GM18867 (cell line): ENCODE data around the gene NUMBL.
A peak's percentile ranks its signal among the peaks of the same experiment; 100 is the strongest.
"Not testable (repeated sequence)": the region's sequence is repeated elsewhere in the genome, so short reads cannot be mapped to it uniquely, and the experiment has no call there.

Experiments
- ATAC-seq: cut with Tn5 transposase; IDR thresholded peaks from one replicate; pipeline ENCODE4 v1.9.1; 2021; ENCODE audit warnings: mild to moderate bottlenecking, moderate library complexity; ENCODE audit not compliant: unreplicated experiment

Gene NUMBL

DNA sequence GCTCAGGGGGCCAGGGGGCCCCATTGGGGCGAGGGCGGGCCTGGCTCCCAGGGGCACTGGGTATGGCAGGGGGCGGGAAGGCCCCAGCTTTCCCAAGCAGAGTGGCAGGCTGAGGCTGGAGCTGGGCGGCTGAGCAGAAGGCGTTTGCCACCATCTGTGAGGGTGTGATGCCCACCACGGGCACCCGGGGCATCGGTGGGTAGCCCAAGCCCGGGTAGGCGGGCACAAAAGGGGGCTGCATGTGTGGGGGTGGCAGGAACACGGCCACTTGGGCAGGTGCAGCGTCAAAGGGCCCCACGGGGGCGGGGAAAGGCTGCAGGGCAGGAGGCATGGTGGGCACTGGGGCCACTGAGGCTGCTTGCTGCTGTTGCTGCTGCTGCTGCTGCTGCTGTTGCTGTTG lies 22.8 kb downstream of the NUMBL start:
- ATAC-seq, result no peak

DNA sequence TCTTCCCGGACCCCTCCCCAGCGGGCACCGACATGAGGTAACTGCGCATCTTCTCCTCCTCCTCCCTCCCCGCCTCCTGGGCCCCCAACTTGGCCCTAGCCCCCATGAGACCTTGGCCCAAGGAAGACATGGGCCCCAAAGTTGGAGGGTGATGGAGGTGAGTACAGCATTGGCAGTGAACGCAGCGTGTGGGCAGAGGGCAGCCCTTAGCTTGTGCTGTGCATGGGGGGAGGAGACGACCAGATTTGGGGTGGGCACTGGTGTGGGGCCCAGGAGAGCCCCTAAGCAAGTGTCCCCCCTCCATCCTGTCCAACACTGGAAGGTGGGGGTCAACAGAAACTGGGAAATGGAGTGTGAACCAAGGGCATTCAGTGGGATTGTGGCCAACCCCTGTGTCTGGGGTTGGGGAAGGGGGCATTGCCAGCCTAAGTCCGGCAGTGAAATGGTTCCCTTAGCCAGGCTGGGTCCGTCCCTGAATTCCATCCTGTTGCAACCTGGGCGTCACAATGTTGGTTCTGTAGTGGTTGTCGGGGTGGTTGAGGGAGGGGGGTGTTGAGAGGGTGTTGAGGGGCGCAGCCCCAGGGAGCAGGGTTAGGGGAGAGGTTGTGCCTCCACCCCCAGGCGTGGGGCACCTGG lies 23.5 kb downstream of the NUMBL start:
- no peak for ATAC-seq

DNA sequence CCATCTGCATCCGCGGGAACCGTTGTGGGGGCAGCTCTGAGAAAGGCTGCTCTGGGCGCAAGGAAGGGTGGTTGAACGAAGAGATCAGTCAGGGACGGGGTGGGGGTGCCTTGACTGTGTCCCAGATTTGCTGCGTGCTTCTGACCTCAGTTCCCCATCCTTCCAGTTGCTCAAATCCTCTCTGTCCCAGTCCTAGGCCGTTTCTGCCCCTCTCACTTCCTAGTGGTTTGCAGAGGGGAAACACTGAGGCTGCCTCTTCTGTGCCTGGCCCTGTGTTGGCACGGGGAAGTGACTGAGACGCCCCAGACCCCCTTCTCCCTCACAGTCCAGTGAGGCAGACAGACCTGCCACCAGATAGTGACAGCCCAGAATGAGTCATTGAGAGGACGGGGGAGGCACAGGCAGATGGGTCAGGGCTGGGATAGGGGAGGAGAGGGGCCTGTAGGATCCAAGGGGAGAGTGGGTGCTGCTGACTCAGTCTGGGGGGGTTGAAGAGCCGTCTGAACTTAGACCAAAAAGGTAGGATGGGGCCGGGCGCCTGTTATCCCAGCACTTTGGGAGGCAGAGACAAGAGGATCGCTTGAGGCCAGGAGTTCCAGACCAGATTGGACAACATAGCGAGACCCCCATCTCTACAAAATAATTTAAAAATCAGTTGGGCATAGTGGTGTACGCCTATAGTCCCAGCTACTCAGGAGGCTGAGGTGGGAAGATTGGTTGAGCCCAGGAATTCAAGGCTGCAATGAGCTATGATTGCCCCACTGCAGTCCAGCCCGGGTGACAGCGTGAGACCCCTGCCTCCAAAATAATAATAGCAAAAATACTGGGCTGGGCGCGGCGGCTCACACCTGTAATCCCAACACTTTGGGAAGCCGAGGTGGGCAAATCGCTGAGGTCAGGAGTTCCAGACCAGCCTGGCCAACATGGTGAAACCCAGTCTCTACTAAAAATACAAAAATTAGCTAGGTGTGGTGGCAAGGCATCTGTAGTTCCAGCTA lies 26.5 kb downstream of the NUMBL start:
- no peak for ATAC-seq

DNA sequence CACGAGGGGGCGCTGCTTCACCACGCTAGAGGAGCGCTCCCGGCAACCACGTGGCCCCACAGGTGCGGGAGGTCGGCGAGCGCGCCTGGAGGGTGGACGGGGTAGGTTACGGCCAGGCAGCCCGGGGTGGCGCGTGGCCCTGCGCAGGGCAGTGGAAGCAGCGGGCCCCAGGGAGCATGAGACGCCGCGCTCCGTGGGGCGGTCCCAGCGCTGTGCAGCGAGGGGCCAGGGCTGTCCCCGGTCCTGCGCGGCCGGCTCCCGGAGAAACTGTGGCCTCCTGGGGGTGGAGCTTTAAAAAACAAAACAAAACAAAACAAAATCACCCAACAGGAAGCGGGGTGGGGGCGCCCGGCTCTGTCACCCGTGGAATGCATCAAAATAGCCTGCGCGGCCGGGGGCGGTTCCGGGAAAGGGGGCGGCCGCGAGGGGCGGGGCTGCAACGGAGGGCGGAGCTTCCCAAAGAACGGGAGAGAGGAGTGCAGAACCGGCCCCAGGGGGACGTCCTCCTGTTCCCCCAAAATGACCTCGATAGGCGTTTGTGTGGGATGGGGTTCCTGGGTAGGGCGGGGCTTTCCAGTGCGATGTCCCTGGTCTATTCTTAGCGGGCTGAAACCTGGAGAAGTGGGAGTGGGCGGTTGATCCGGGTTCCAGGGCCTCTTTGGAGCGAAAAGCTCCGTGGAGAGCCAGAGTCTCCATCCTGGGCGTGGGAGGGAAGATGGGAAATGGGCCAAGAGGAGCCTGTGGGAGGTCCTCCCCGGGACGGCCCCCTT lies 27.3 kb downstream of the NUMBL start:
- ATAC-seq, result peak; percentile 80

DNA sequence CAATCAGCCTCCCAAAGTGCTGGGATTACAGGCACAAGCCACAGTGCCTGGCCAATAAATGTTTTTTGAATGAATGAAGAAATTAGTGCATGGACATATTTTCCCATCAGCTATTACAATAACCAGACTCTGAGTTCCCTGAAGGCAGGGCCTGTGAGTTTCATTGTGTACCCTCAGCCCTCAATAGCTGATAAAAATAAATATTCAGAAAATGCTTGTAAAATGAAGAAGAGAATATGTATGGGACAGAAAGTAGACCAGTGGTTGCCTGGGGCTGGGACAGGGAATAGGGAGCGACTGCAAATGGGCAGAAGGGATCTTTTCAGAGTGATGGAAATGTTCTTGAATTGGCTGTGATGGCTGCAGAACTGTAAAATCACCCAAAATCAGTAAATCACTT lies 28.8 kb downstream of the NUMBL start:
- ATAC-seq, result no peak

DNA sequence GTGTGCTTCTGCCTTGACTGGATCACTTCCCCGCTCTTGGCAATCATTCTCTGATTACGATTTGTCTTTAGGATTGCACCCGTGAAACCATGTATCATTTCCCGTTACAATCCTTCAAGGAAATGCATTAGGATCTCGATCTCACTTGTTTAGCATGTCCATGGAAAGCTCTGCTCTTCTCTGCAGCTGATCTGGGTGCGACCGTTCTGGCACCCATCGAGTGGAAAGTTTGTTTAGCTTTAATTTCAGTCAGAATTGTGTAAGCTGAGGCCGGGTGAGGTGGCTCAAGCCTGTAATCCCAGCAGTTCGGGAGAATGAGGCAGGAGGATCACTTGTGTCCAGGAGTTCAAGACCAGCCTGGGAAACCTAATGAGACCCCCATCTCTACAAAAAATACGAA lies 30.9 kb downstream of the NUMBL start:
- no peak for ATAC-seq

DNA sequence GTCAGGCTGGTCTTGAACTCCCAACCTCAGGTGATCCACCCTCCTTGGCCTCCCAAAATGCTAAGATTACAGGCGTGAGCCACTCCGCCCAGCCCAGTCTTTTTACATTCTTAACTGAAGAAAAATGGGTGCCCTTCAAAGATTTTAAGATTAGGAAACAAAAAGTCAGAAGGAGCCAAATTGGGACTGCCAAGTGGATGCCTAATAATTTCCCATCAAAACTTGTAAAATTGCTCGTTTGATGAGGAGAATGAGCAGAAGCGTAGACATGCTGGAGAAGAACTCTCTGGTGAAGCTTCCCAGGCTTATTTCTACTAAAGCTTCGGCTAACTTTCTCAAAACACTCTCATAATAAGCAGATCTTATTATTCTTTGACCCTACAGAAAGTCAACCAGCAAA lies 31.3 kb downstream of the NUMBL start:
- ATAC-seq, result no peak

DNA sequence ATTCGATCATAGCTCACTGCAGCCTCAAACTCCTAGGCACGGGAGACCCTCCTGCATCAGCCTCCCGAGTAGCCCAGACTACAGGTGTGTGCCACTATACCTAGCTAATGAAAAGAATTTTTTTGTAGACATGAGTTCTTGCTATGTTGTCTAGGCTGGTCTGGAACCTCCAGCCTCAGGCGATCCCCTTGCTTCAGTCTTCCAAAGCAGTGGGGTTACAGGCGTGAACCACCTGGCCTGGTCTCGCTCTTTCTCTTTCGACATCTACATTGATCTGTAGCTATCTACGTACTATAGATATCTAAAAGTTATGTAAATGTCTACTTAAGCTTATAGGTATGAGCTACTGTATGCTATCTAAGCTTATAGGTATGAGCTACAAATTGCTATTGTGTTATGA lies 32.4 kb downstream of the NUMBL start:
- no peak for ATAC-seq

DNA sequence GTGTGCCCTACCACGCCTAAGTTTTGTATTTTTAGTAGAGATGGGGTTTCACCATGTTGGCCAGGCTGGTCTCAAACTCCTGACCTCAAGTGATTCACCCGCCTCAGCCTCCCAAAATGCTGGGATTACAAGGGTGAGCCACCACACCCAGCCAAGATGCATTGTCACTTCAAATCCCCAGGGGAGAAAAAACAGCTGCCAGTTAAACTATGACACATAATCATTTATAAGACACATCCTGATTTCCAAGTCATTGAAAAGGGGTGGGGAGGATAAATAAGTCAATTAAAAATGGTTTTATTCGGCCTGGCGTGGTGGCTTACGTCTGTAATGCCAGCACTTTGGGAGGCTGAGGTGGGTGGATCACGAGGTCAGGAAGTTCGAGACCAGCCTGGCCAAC lies 34.8 kb downstream of the NUMBL start:
- not testable (repeated sequence) for ATAC-seq

DNA sequence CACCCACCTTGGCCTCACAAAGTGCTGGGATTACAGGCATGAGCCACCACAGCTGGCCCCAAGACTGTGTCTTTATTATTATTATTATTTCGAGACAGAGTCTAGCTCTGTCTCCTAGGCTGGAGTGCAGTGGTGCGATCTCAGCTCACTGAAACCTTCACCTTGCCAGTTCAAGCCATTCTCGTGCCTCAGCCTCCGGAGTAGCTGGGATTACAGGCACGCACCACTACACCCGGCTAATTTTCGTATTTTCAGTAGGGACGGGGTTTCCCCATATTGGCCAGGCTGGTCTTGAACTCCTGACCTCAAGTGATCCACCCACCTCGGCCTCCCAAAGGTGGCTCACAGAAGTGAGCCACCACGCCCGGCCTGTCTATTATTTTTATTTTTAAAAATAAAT lies 38.1 kb downstream of the NUMBL start:
- not testable (repeated sequence) for ATAC-seq

DNA sequence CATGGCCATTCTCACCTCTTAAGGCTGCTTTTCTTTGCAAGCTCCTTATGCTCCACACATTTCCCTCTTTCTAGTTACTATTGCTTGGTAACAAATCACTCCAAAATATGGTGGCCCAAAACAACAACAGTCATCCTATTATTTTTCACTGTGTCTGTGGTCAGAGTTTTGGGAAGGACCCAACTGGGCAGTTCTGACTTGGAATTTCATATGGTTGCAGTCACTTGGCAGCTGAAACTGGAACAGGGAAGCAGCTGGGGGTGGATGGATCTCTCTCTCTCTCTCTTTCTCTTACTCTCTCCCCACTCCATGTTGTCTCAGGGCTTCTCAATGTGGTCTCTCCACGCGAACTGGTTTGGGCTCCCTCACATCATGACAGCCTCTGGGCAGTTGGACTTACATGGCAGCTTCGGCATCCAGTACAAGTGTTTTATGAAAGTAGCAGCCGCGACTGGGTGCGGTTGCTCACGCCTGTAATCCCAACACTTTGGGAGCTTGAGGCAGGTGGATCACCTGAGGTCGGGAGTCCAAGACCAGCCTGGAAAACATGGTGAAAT lies 39.6 kb downstream of the NUMBL start:
- ATAC-seq, result no peak

DNA sequence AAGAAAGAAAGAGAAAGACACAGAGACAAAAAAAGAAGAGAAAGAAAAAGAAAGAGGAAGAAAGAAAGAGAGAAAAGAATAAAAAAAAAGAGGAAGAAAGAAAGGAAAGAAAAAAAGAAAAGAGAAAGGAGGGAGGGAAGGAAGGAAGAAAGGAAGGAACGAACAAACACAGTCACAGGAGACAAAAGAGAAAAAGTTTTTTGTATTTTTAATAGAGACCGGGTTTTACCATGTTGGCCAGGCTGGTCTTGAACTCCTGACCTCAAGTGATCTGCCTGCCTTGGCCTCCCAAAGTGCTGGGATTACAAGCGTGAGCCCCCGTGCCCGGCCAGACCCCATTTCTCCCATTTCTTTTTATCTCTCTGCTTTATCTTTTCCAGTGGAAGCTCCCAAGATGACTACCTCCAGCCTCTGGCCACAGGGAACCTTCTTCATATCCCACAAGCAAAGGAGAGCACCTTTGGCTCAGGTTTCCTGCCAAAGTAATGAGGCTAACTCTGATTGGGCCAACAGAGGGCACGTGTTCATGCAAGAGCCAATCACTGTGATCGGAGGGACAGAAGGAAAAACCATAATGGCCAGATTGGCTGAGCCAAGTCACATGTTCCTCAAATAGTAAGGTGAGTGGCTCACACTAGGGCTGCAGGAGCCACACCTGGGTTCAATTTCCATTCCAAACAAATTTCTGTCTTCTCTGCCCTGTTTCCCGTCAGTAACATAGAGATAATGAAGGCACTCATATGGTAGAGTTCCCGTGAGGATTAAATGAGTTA lies 40.4 kb downstream of the NUMBL start:
- not testable (repeated sequence) for ATAC-seq

DNA sequence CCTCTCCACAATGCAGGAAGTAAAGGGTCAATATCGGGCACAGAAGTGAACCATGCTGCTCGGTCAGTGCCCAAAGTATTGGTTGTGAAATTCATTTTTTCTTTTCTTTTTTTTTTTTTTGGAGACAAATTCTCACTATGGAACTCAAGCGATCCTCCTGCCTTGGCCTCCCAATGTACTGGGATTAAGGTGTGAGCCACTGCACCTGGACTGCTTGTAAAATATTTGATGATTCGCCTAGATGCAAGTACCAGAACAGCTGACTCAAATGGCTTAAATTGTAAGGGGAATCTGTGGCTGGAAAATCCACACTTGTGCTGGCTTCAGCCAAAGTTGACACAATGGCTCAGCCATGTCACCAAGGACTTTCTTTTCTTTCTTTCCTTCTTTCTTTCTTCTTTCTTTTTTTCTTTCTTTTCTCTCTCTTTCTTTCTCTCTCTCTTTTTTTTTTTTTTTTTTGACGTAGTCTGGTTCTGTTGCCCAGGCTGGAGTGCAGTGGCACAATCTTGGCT lies 43.7 kb downstream of the NUMBL start:
- no peak for ATAC-seq

DNA sequence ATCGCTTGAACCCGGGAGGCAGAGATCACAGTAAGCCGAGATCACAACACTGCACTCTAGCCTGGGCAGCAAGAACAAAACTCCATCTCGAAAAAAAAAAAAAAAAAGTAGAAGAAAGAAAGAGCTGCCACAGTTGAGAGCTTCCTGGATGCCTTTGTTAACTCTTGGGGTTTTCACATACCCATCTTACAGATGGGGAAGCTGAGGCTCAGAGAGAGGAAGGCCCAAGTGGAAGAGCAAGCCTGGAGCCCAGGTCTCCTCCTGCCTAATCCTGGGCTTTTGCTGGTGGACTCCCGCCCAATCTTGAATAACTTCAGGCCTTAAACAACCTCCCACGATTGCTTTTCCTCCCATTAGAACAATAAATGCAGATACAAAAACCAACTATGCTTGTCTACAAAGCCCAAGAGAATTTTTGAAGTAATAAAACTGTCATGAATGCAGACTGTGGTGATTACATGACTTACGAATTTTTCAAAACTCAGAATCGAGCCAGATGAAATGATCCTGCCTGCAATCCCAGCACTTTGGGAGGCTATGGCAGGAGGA lies 47.6 kb downstream of the NUMBL start:
- ATAC-seq, result no peak

DNA sequence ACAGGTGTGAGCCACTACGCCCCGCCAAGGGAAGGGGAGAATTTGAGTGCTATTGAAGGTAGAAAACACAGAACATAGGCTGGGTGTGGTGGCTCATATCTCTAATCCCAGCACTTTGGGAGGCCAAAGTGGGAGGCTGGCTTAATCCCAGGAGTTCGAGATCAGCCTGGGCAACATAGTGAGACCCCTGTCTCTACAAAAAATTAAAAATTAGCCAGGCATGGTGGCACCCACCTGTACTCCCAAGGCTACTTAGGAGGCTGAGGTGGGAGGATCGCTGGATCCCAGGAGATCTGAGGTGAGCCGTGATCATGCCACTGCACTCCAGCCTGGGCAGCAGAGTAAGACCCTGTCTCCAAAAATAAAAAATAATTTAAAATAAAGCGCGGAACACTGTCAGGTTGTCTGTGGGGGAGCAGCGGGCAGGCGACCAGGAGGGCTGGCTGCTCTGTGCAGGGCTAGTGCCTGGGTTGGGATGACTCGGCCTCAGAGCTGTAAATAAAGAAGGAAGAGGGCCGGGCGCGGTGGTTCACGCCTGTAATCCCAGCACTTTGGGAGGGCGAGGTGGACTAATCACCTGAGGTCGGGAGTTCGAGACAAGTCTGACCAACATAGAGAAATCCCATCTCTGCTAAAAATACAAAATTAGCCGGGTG lies 48.3 kb downstream of the NUMBL start:
- ATAC-seq, result no peak

DNA sequence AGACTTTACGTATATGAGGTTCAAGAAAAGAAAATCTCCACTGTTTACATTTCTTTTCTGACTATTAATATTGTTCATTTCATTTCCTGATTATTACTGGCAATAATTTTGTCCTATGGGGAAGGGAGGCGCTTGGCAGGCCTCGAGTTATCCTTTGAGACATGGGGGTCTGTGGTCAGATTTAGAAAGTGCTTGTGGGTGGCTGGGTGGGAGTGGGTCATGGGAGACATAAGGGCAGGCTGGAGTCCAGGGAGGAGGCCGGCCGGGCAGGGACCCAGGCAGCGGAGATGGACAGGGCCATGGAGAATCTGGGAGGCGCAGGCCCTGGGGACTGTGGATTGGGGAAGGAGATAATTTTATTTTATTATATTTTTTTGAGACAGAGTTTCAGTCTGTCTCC lies 49.2 kb downstream of the NUMBL start:
- ATAC-seq, result no peak

DNA sequence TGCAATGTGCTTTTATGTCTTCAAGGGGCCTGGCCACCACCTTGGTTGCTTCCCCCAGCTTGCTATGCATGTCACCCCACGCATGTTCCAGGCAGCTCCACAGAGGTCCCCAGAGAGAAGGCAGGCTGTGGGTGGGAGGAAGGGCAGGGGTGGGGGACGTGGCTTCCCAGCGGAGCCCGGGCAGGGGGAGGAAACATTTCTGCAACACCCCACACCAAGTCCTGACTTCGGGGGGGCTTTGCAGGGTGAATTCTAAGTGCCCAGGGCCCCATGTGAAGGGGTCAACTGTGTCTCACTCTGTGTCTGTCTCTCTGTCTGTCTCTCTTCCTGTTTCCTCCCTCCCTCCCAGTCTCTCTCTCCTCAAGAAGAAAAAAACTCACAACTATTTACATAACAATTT lies 49.7 kb downstream of the NUMBL start:
- ATAC-seq, result no peak

DNA sequence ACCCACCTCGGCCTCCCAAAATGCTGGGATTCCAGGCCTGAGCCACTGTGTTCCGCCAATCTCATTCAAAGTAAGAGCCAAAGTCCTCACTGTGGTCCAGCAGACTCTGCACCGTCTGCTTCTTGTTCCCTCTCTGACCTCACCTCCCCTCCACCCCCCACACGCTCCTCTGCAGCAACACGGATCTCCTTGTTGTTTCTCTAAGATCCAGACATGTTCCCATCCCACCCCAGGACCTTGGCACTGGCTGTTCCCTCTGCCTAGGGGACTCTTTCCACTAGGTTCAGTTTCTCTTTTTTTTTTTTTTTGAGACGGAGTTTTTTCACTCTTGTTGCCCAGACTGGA lies 50.8 kb downstream of the NUMBL start:
- ATAC-seq, result no peak

DNA sequence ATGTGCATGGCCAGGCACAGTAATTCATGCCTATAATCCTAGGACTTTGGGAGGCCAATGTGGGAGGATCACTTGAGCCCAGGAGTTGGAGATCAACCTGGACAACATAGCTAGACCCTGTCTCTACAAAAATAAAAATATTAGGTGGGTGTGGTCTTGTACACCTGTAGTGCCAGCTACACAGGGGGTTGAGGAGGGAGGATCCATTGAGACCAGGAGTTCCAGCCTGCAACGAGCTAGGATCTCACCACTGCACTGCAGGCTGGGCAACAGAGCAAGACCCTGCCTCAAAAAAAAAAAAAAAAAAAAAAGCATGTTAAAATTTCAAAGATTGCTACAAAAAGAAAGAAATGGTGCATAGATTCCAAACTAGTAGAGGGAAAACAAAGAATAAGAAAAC lies 52.1 kb downstream of the NUMBL start:
- no peak for ATAC-seq

DNA sequence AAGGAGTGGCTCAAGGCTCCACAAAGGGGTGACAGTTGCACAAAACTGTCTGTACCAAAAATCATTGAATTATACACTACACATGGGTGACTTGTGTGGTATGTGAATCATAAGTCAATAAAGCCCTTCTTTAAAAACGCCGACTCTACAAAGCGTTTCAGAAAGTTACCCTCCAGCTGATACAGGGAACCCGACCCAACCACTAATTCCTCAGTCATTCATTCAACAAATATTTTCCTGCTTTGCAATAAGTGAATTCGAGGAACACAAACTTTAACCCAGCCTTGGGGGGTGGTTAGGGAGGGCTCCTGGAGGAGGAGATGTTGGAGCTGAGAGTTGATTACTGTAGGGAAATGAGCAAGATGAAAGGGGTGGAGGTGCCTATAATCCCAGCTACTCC lies 57.2 kb downstream of the NUMBL start:
- no peak for ATAC-seq
